Heart left ventricle (tissue), 16 donors: ENCODE results near the gene ZNF692. TPM values are rescaled to one million over a fixed set of nuclear protein-coding genes. Genes with fewer than 3 reads are reported as not detected.

Experiments
- ATAC-seq, 4 donors: fragments of 200-7000 bp; cut with Tn5 transposase; one replicate each; pipeline ENCODE4 v1.9.1; 2020 to 2022; ENCODE audit warnings: moderate library complexity in 4 of 4, mild to moderate bottlenecking in 3 of 4, moderate number of reproducible peaks in 1 of 4
- DNase-seq, 5 donors: peaks; one replicate each; pipeline ENCODE4 v3.0.0-alpha.2; 2020
- H3K27ac ChIP-seq, 12 donors: fragments of 200-600 bp; sonication (generic) in 4 of 12; one replicate each; pipeline versions ENCODE4 v1.5.0 to v1.8.0; 2016 to 2022; ENCODE audit warnings: mild to moderate bottlenecking in 2 of 12
- H3K27me3 ChIP-seq, 9 donors: fragments of 200-600 bp; sonication (generic) in 2 of 9; one replicate each; pipeline versions ENCODE4 v1.5.1 to v1.8.0; 2016 to 2022; ENCODE audit warnings: mild to moderate bottlenecking in 3 of 9
- H3K36me3 ChIP-seq, 9 donors: fragments of 200-600 bp; sonication (generic) in 2 of 9; one replicate each; pipeline versions ENCODE4 v1.5.0 to v1.8.0; 2018 to 2022; ENCODE audit warnings: mild to moderate bottlenecking in 2 of 9
- H3K4me1 ChIP-seq, 12 donors: fragments of 200-600 bp; sonication (generic) in 4 of 12; one replicate each; pipeline versions ENCODE4 v1.5.0 to v1.8.0; 2016 to 2022; ENCODE audit warnings: mild to moderate bottlenecking in 3 of 12
- H3K4me3 ChIP-seq, 12 donors: fragments of 200-600 bp; sonication (generic) in 4 of 12; one replicate each; pipeline versions ENCODE4 v1.5.0 to v1.8.0; 2017 to 2022; ENCODE audit warnings: mild to moderate bottlenecking in 9 of 12, moderate library complexity in 4 of 12
- H3K9me3 ChIP-seq, 12 donors: fragments of 200-600 bp; sonication (generic) in 4 of 12; one replicate each; pipeline versions ENCODE4 v1.5.0 to v1.8.0; 2016 to 2022; ENCODE audit warnings: mild to moderate bottlenecking in 1 of 12
- POLR2A ChIP-seq, 2 donors: fragments of 450-650 bp; IDR thresholded peaks; one replicate each; pipeline ENCODE4 v1.6.1; 2017; ENCODE audit warnings: antibody characterized with exemption in 2 of 2, mild to moderate bottlenecking in 2 of 2, moderate library complexity in 2 of 2
- WGBS, 4 donors: extraction: QIAGEN DNeasy Blood & Tissue Kit in 2 of 4; methylation state at CpG; one replicate each; pipeline versions ENCODE4 v1.1.5 to v1.1.7; 2013 to 2018; 5-methylcytosine and 5-hydroxymethylcytosine counted together
- intact Hi-C, 10 donors: fragments of 100-400 bp; cut with DNase I; formaldehyde crosslinking; loops; one replicate each; pipeline versions ENCODE4 v1.11.1 to v1.14.2; 2022
- polyA plus RNA-seq, 2 donors: library from polyadenylated mRNA; stranded (reverse); fragments of 200-250 nt; gene quantifications; one replicate each; pipeline ENCODE4 v1.2.3, GENCODE V29; 2013
- total RNA-seq, 9 donors: library from RNA; depleted of rRNA in 2 of 9; stranded (reverse); fragments of >200 nt in 2 of 9; fragmentation: NEBNext Ultra II Directional in 3 of 9; extraction: Animal tissue kit (Norgen Biotek cat#: 25700) in 3 of 9; gene quantifications; one replicate each; pipeline versions ENCODE4 v1.1.0 to v1.2.4, GENCODE V29; 2016 to 2023
- TF ChIP-seq, protein P1 (sequence below), 12 donors: fragments of 200-600 bp; sonication (generic) in 4 of 12; IDR thresholded peaks; one replicate each; pipeline versions ENCODE4 v1.5.0 to v1.8.0; 2018 to 2022; ENCODE audit warnings: antibody characterized with exemption in 12 of 12, mild to moderate bottlenecking in 5 of 12
- donor health status: ischemic (EF 13 %, LVEDD 7.1; RV severe dilation, severe dysfunction).
- donor health status: healthy with polysubstance abuse.
- donor health status: DM: no; HTN: yes; CAD: no.
- donor health status: DM: no; HTN: no; CAD: no.
- donor health status: ischemic (EF 25% LVEDD 6.9; RV normal size, moderate dysfunction).
- donor health status: ischemic (EF 25% LVEDD 5.7; RV mildly dilated, moderate dysfunction).
- donor health status: healthy.
- donor health status: DM: yes; HTN: yes; CAD: no.
- donor health status: ischemic (EF 35%, LVEDD 5.7; RV mildly dilated, moderate dysfunction).
- donor health status: nonischemic (EF 11% LVEDD 7.7; RV severe dilation, severe dysfunction).
- donor health status: DM: yes; HTN: yes; CAD: no.
- donor health status: PGD.
- donor health status: ischemic (EF 29% LVEDD 5.4; RV normal size, mild dysfunction).
- donor health status: nonischemic (EF 23%, LVEDD 6.1; RV moderate dilation, normal function).

Gene ZNF692
- total and polyA plus RNA-seq, 11 donors, result 7.4 to 32.4 (median 14.8) TPM

DNA sequence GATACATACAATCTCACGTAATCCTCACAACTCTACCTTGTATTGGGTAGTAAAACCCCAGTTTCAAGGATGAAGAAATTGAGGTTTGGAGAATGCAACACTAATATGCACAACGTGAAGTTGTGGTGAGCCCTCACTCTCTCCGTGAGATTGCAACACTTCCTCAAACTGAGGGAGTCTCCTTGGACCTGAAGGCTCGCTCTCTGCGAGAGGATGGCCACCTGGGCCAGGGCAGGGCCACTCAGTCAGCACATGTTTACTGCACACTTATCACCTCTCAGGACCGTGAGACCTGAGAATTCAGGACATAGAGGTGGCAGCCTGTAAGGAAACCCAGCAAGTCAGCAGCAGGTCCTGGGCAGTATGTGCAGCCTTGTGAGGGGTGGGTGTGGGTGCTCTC lies 41.8 kb downstream of the ZNF692 start:
- Histone ChIP-seq H3K4me1 (peaks cover 0 to 51% (median 24%) of the 10 kb centered on the region in 12 donors), H3K27me3 (no peaks in the 10 kb centered on the region), H3K9me3 (no peaks in the 10 kb centered on the region), H3K36me3 (peaks cover 0 to 77% (median 57%) of the 10 kb centered on the region in 9 donors), H3K27ac (peak overlapping the region in 1 of 12 donors; percentile 37), H3K4me3 (no peak overlapping the region)
- 83 to 86% (median 86%) methylated on average over 6 of the region's 6 CpGs for WGBS, 4 donors
- DNase-seq (no peak), ATAC-seq (peak in 1 of 4 donors; percentile 40)
- intact Hi-C loops, result no loop called here
- no peak for TF ChIP-seq POLR2A (IDR thresholded peaks at IDR 0.05)
- TF ChIP-seq, protein P1, sequence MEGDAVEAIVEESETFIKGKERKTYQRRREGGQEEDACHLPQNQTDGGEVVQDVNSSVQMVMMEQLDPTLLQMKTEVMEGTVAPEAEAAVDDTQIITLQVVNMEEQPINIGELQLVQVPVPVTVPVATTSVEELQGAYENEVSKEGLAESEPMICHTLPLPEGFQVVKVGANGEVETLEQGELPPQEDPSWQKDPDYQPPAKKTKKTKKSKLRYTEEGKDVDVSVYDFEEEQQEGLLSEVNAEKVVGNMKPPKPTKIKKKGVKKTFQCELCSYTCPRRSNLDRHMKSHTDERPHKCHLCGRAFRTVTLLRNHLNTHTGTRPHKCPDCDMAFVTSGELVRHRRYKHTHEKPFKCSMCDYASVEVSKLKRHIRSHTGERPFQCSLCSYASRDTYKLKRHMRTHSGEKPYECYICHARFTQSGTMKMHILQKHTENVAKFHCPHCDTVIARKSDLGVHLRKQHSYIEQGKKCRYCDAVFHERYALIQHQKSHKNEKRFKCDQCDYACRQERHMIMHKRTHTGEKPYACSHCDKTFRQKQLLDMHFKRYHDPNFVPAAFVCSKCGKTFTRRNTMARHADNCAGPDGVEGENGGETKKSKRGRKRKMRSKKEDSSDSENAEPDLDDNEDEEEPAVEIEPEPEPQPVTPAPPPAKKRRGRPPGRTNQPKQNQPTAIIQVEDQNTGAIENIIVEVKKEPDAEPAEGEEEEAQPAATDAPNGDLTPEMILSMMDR (IDR thresholded peaks at IDR 0.05), result no peak

GRCh38 chr1:248816042-248816851 lies 42.6 kb downstream of the ZNF692 start:
- Histone ChIP-seq H3K4me1 (peaks cover 0 to 50% (median 19%) of the 10 kb centered on the region in 12 donors), H3K27me3 (no peaks in the 10 kb centered on the region), H3K4me3 (no peak overlapping the region), H3K27ac (peak overlapping the region in 1 of 12 donors; percentile 37), H3K9me3 (no peaks in the 10 kb centered on the region), H3K36me3 (peaks cover 0 to 82% (median 65%) of the 10 kb centered on the region in 9 donors)
- WGBS, 4 donors, result 85 to 92% (median 89%) methylated on average over 13 of the region's 13 CpGs
- intact Hi-C loops, result no loop called here
- no peak for ATAC-seq
- TF ChIP-seq, protein P1 (IDR thresholded peaks at IDR 0.05), result no peak
- TF ChIP-seq POLR2A (IDR thresholded peaks at IDR 0.05), result no peak
- DNase-seq, result no peak

DNA sequence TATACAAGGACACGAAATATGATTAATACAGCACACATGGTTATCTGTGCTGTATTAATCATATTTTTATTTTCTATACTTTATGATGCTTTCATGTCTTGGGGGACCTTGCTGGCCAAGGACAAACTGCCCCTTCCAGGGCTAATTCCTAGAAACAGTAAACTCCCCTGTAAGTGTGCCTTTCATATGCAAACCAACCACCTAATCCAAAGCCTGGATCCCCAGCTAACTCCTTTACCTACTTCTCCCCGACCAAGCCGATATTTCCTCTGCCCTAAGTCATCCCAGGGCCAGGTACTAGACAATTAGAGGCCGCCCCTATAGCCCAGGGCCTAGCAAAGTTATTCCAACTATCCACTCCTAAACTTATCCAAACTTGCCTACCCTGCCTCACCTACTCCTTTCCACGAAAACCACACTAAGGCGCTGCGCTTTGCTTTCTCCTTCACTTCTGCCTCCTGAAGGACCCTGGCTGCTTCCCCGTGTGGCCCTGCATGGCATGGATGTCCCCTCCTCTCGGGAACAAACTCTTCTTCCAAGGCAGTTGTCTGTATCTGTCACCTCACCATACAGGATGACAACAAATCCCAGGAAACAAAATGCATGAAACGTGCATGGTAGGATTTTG lies 43.4 kb downstream of the ZNF692 start:
- no peak overlapping the region for H3K4me3 ChIP-seq
- DNase-seq (no peak), ATAC-seq (no peak)
- peaks cover 0 to 79% (median 60%) of the 10 kb centered on the region in 9 donors for H3K36me3 ChIP-seq
- H3K27ac ChIP-seq, result no peak overlapping the region
- no peaks in the 10 kb centered on the region for H3K27me3 ChIP-seq
- WGBS, 4 donors, result 91 to 93% (median 92%) methylated on average over 10 of the region's 10 CpGs
- H3K9me3 ChIP-seq, result no peaks in the 10 kb centered on the region
- intact Hi-C loops, result no loop called here
- H3K4me1 ChIP-seq, result peaks cover 0 to 51% (median 20%) of the 10 kb centered on the region in 12 donors
- no peak for TF ChIP-seq POLR2A (IDR thresholded peaks at IDR 0.05)
- TF ChIP-seq, protein P1 (IDR thresholded peaks at IDR 0.05), result no peak

DNA sequence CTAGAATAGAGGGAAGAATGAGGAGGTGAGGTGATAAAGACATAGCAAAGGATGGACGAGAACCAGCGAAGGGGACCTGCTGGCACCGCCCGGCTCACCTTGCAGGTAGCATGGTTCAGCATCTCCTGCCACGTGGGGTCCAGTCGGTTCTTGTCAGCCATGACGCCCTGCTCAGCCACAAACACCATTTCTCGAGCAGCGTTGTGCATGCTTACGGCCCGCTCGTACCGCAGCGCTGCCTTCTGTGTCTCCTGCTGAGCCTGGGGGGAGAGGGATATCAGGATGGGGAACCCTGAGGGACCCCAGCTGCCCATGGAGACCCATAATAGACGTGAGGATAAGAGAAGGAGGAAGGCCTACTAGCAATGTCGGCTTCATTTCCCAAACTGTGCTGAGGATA lies 44.5 kb downstream of the ZNF692 start:
- WGBS, 4 donors, result 89 to 95% (median 93%) methylated on average over 16 of the region's 16 CpGs
- no peak overlapping the region for H3K27ac ChIP-seq
- H3K4me1 ChIP-seq, result peaks cover 0 to 51% (median 22%) of the 10 kb centered on the region in 12 donors
- H3K4me3 ChIP-seq, result no peak overlapping the region
- peaks cover 0 to 73% (median 57%) of the 10 kb centered on the region in 9 donors for H3K36me3 ChIP-seq
- no peaks in the 10 kb centered on the region for H3K27me3 ChIP-seq
- no peaks in the 10 kb centered on the region for H3K9me3 ChIP-seq
- ATAC-seq, result no peak
- peak in 1 of 5 donors; percentile 20 for DNase-seq
- intact Hi-C loops, result no loop called here
- no peak for TF ChIP-seq POLR2A (IDR thresholded peaks at IDR 0.05)
- TF ChIP-seq, protein P1 (IDR thresholded peaks at IDR 0.05), result no peak
